Sigmoid colon (tissue), 4 donors: ENCODE data around the gene NUP214.

Experiments
- CTCF ChIP-seq, 4 experiments: fragments of 450-650 bp in 3 of 4; fragments of 200-600 bp in 1 of 4; IDR thresholded peaks; one replicate each; pipeline ENCODE4 v1.5.1; 2016 to 2019; ENCODE audit warnings: antibody characterized with exemption in 4 of 4, mild to moderate bottlenecking in 3 of 4, moderate library complexity in 2 of 4
- EP300 ChIP-seq, 4 donors: sonication (generic); formaldehyde crosslinking; IDR thresholded peaks; one replicate each; pipeline ENCODE4 v1.6.1; 2017; ENCODE audit warnings: antibody characterized with exemption in 4 of 4
- POLR2A ChIP-seq, 2 donors: fragments of 450-650 bp; IDR thresholded peaks; one replicate each; pipeline ENCODE4 v1.6.1; 2016; ENCODE audit warnings: antibody characterized with exemption in 2 of 2, mild to moderate bottlenecking in 2 of 2, moderate library complexity in 2 of 2

- TF ChIP-seq EP300 (IDR thresholded peaks at IDR 0.05) (no peak), POLR2A (IDR thresholded peaks at IDR 0.05) (no peak), CTCF (IDR thresholded peaks at IDR 0.05) (no peak)
Measured at GRCh38 chr9:131111186-131111853, 14.1 kb upstream of the NUP214 start.
